Testis (tissue), 2 donors: ENCODE results near the gene CAMLG.

Experiments
- CTCF ChIP-seq, 3 experiments: fragments of 450-650 bp in 2 of 3; fragments of 200-600 bp in 1 of 3; sonication (generic) in 1 of 3; IDR thresholded peaks; one replicate each; pipeline ENCODE4 v1.5.1; 2016 to 2019; ENCODE audit warnings: antibody characterized with exemption in 3 of 3, mild to moderate bottlenecking in 2 of 3, moderate library complexity in 1 of 3
- POLR2A ChIP-seq: fragments of 450-650 bp; IDR thresholded peaks from one replicate; pipeline ENCODE4 v1.6.1; 2017; ENCODE audit warnings: antibody characterized with exemption, mild to moderate bottlenecking, moderate library complexity

GRCh38 chr5:134791580-134791979, 53.2 kb downstream of the CAMLG start:
- TF ChIP-seq CTCF (IDR thresholded peaks at IDR 0.05) (no peak), POLR2A (no peak)
